CMK (cell line): ENCODE data around the gene PRKG1.

Experiments
- DNase-seq: peaks from one replicate; pipeline ENCODE4 v3.0.0-alpha.2; 2010; ENCODE audit warnings: low read depth

The PRKG1 gene

GRCh38 chr10:52316001-52316400 is 1241.7 kb downstream of the PRKG1 start:
- DNase-seq: no peak

GRCh38 chr10:52316500-52316899 is 1242.2 kb downstream of the PRKG1 start:
- DNase-seq: no peak

GRCh38 chr10:52318136-52318701 is 1243.9 kb downstream of the PRKG1 start:
- no peak for DNase-seq

GRCh38 chr10:52318822-52319464 is 1244.7 kb downstream of the PRKG1 start:
- no peak for DNase-seq

GRCh38 chr10:52319926-52320325 is 1245.6 kb downstream of the PRKG1 start:
- DNase-seq: no peak

GRCh38 chr10:52322323-52322722 is 1248.0 kb downstream of the PRKG1 start:
- DNase-seq: no peak

- DNase-seq: no peak
Observed at GRCh38 chr10:52322936-52323335, 1248.6 kb downstream of the PRKG1 start.

- no peak for DNase-seq
Observed at GRCh38 chr10:52326382-52326781, 1252.1 kb downstream of the PRKG1 start.

GRCh38 chr10:52331638-52332364 is 1257.5 kb downstream of the PRKG1 start:
- no peak for DNase-seq

- DNase-seq: no peak
Observed at GRCh38 chr10:52332815-52333214, 1258.5 kb downstream of the PRKG1 start.

GRCh38 chr10:52334595-52334994 is 1260.3 kb downstream of the PRKG1 start:
- no peak for DNase-seq

- DNase-seq: no peak
Observed at GRCh38 chr10:52335665-52336064, 1261.4 kb downstream of the PRKG1 start.

GRCh38 chr10:52337225-52337624 is 1262.9 kb downstream of the PRKG1 start:
- no peak for DNase-seq

- no peak for DNase-seq
Observed at GRCh38 chr10:52343439-52343838, 1269.2 kb downstream of the PRKG1 start.

- DNase-seq: no peak
Observed at GRCh38 chr10:52346394-52347326, 1272.4 kb downstream of the PRKG1 start.

- DNase-seq: no peak
Observed at GRCh38 chr10:52347327-52347667, 1273.0 kb downstream of the PRKG1 start.
